CD4-positive, alpha-beta T cell treated with Interleukin-15 for 4 hours (primary cell): Measurements from ENCODE around the gene SPOCD1.
"Not testable (repeated sequence)": the region's sequence is repeated elsewhere in the genome, so short reads cannot be mapped to it uniquely, and the experiment has no call there.

Experiments
- DNase-seq: peaks from one replicate; pipeline ENCODE4 v3.0.0-alpha.2; 2020; ENCODE audit warnings: low spot score

Gene SPOCD1

DNA sequence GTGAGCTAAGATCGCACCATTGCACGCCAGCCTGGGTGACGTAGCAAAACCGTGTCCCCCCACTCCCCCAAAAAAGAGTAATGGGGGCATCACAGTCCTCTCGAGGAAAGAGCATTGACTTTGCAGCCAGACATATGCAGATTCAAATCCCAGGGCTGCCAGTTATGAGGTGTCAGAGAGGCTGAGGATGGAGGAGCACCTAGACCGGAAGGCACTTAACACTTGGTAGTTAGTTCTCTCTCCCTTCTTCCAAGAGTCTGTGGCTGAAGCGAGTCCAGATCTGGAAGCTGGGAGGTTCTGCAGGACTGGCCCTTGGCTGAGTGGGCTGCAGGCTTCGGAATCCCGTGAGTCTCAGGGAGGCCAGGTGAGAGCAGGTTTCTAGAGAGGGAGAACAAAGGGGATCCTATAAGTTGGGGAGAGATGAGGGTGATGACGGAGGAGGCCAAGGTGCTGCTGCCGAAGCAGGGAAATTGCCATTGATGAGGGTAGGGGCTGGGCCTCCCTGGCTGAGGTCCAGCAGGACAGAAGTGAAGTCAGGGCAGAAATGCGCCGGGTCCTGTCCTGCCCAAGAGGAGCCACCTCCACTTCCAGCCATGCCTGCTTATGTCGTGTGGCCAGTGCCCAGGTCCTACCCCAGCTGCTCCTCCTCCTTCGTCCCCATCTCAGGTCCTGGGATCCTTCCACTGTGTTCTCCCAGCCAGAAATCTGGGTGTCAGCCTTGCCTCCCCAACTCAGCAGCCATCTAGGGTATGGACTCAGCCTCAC lies 13.3 kb upstream of the SPOCD1 start:
- no peak for DNase-seq

GRCh38 chr1:31828341-31828740 lies 12.5 kb upstream of the SPOCD1 start:
- DNase-seq, result no peak

- no peak for DNase-seq
Measured at GRCh38 chr1:31823780-31824179, 8.0 kb upstream of the SPOCD1 start.

DNA sequence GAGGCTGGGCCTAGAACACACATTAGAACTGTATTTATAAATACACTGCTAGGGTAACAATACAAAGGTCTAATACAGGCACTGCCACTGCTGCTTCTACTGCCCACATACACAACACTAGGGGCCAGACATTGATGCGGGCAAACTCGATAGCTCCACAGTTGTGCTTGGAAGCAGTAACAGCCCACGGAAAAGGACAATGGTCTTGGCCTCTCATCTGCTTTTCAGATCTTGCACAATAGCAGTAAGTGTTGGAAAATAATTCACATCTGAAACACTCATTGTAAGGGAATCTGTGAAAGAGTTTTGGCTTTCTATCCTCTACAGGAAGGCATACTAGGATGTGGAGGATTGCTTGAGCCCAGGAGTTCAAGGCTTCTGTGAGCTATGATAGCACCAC lies 6.9 kb upstream of the SPOCD1 start:
- DNase-seq, result no peak

GRCh38 chr1:31820196-31820595 lies 4.4 kb upstream of the SPOCD1 start:
- DNase-seq, result not testable (repeated sequence)

DNA sequence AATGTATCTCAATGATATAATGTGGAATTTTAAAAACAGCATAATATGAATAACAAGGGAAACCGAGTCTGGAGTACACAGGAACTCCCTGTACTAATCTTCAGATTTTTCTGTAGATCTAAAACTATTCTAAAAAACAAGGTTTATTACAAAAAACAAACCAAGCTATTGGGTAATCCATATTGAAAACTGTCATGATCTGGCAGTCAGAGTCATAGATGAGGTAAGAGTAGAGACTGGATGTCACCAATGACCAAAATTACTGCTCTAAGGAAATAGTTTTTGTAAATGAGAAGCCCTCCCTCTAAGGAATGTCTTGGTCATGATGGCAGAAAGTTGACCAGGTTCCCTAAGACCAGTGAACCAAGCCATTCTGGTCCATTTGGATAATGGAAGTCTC lies 2.4 kb upstream of the SPOCD1 start:
- no peak for DNase-seq

DNA sequence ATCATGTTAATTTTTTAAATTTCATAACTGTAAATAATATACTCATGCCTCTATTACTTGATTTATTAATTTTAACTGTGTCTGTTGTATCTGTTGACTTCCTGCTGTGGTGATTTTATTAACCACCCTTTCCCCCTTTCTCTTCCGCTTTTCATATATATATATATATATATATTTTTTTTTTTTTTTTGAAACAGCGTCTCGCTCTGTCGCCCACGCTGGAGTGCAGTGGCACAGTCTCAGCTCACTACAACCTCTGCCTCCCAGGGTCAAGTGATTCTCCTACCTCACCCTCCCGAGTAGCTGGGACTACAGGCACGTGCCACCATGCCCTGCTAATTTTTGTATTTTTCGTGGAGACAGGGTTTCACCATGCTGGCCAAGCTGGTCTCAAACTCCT lies 1.1 kb upstream of the SPOCD1 start:
- DNase-seq, result not testable (repeated sequence)

- DNase-seq, result not testable (repeated sequence)
Measured at GRCh38 chr1:31816501-31816900, 679 bp upstream of the SPOCD1 start.

- no peak for DNase-seq
Measured at GRCh38 chr1:31815307-31815645, 546 bp downstream of the SPOCD1 start.

GRCh38 chr1:31814631-31815306 lies 1.1 kb downstream of the SPOCD1 start:
- DNase-seq, result no peak

DNA sequence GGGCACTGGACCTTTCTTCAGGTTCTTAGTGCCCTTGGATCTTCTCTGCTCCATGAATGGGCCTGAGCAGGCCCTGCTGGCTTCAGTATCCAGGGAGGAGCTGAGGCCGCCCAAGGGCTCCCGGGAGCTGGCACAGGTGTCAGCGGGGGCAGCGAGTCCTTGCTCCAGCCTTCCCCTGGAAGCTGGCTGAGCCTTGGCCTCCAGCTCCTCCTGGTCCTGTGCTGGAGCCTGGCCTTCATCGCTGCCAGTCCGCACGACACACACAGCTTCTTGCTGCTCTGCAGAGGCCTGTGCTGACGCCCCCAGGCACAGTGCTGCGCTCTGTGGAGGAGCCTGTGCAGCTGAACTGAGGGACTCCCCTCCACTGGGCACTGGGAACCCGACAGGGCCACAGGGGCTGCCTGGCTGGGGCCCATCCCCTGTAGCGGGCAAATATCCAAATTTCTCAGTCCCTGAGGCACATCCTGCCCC lies 1.7 kb downstream of the SPOCD1 start:
- DNase-seq, result no peak

DNA sequence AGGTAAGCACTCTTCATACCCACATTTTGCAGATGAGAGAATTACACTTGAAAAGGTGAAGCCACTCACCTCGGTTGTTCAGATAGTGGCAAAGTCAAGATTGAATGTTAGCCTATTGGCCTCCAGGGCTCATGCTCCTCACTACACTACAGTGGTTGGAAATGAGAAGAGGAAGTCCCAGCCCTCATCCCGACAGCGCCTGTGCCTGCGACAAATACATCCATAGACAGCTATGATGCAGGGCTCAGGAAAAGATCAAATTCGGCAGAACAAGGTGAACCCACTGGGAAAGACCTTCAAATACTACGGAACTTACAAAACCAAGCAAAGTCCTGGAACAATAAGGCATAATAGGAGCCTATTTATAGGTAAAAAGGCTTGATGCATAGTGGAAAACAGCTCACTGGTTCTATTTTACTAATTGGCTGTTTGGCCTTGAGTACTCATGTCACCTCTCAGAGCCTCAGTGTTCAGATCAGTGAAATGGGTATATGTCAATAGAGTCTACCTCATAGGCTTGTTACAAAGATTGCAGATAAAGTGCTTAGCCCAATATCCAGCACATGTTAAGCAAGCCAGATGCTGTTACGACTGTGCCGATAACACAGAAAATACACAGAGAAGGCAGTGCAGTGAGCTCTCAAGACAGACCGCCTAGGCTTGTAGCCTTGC lies 3.5 kb downstream of the SPOCD1 start:
- no peak for DNase-seq

DNA sequence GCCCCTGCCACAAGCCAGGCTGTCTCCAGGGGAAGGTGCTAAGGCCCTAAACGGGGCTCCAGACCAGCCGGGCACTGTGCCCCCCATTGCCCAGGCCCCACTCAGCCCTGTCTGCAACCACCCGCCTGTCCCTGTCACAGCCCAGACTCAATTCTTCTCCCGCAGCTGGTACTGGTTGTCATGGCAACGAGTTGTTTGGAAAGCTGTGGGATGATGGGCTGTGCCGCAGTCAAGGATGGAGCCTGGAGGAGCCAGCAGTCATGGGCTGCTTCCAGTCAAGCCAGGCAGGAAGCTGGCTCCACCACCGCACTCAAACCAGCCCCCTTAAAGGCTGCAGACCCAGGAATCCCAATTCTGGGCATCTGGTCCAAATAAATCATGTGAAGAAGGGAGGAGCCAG lies 4.2 kb downstream of the SPOCD1 start:
- no peak for DNase-seq

DNA sequence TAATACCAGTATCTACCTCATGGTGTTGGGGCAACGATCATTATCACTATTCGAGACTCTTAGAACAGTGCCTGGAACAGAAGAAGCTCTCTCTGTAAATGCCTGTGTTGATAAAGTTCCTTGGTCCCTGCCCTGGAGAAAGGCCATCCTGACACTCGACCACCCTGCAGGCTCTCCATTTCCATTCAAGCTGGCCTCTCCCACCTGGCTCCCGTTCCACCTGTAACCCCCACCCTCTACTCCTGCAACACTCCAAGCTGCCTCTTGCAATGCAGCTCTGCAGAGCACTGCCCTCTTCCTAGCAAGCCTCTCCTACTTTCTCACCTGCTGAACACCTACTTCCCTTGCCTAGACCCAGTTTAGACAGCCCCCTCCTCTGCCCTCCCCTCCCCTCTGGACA lies 6.1 kb downstream of the SPOCD1 start:
- DNase-seq, result no peak

DNA sequence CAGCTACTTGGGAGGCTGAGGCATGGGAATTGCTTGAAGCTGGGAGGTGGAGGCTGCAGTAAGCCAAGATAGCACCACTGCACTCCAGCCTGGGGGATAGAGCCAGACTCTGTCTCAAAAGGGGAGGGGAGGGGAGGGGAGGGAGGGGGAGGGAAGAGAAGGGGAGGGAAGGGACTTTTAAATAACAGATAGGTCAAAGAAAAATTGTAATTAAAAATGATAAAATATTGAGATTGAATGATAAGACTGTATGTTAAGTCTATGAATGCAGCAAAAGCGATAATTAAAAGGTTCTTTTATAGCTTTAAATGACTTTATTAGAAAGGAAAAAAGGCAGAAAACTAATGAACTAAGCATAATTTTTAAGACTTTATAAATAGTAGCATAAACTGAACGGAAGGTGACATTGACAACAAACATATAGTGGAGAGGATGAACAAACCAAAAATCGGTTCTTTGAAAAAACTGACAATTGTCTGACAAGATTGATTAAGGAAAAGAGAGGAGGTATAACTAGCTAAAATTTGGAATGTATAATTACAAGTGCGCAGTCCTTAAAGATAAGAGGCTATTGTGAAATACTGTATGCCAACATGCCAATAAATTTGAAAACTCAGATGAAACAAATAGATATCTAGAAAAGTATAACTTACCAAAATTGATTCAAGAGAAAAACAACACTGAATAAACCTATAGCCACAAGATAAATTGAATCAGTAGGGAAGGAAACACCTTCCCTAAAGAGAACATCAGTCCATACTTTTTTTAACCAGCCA lies 8.4 kb downstream of the SPOCD1 start:
- DNase-seq, result no peak

- DNase-seq, result no peak
Measured at GRCh38 chr1:31805318-31805717, 10.5 kb downstream of the SPOCD1 start.

- no peak for DNase-seq
Measured at GRCh38 chr1:31804098-31804497, 11.7 kb downstream of the SPOCD1 start.

- DNase-seq, result no peak
Measured at GRCh38 chr1:31803610-31804009, 12.2 kb downstream of the SPOCD1 start.

DNA sequence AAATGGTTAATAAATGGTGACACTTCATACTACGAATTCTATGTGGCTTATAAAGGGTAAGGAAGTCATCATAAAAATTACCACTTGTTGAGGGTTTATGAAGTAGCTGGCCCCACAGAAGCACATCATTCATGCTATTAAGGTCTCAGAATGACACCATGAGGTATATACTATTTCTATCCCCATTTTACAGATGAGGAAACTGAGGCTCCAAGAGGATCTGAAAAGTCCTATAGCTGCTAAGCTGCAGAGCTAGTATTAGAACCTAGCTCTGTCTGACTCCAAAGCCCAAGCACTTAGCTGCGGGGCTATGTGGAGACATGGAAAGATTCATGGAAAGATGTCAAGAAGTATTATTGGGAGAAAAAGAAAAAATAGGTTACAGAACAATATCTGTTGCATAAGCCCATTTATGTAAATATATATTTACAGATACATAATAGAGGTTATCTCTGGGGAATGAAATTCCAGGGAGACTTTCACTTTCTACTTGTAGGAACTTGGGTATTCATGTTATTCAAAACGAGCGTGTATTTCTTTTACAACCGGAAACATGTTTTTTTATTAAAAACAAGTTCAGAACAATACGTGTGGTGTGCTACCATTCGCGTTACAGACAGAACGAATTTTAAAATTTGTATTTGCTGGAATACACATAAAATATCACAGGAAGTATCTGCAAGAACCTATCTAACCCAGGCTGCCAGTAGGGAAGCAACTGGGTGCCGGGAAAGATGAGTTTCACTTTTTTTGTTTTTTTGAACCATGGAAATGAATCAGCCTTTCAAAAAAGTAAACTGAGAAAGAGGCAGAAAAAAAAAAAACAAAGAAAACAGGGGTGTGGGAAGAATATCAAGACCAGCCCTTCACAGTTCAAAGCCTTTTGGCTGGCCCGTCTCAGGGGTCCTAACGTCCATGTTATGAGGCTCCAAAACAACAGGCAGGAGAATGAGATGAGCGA lies 13.4 kb downstream of the SPOCD1 start:
- DNase-seq, result no peak

DNA sequence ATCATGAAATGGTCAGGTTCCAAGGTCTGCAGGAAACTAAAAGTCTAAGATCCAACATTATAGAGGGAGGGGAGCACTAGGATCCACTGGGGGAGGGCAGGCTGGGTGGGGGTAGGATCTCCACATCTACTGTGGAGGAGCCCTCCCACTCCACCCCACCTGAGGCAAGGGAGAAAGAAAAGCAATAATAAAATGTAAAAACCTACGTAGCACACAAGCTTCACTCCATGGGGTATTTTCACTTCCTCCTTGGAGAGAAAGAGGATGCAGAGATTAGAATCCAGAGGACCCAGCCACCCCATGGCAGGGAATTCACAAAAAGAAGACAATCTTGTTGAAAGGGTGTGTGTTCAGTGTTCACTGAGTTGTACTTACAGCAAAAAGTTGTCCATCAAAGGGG lies 14.4 kb downstream of the SPOCD1 start:
- no peak for DNase-seq

GRCh38 chr1:31800674-31800967 lies 15.2 kb downstream of the SPOCD1 start:
- no peak for DNase-seq
